IMR-90 (cell line): Measurements from ENCODE around the gene TXNDC12. TPM values are rescaled to one million over a fixed set of nuclear protein-coding genes. Genes with fewer than 3 reads are reported as not detected.

Experiments used
- ATAC-seq: fragments of 200-7000 bp; cut with Tn5 transposase; 2 replicates; pipeline ENCODE4 v1.9.1; 2020; ENCODE audit warnings: low read depth, mild to moderate bottlenecking, moderate library complexity
- BruUV-seq: library from RNA; stranded (reverse); fragments of 400-500 nt; replicated peaks from 2 replicates; lab custom pipeline; 2021; lab: Mats Ljungman, UMichigan
- CTCF ChIA-PET: fragments of 300-600 bp; formaldehyde crosslinking; extraction: SDS; loops from one replicate; lab custom pipeline; 2021; ENCODE audit warnings: antibody characterized with exemption; lab: Yijun Ruan, JAX
- POLR2A ChIA-PET: fragments of 300-600 bp; sonication (Branson Sonifier 250); formaldehyde crosslinking; loops from one replicate; lab custom pipeline; 2022; ENCODE audit warnings: antibody characterized with exemption; ENCODE audit not compliant: unreplicated experiment; lab: Charles Lee
- DNase-seq: peaks from one replicate; pipeline ENCODE4 v3.0.0; 2013
- H2AFZ ChIP-seq: replicated peaks from 2 replicates; pipeline ENCODE3; 2013; ENCODE audit warnings: low read length, mild to moderate bottlenecking; ENCODE audit not compliant: poor library complexity
- H2AK5ac ChIP-seq: 2 replicates; pipeline ENCODE4 v1.6.1; 2013; ENCODE audit warnings: low read depth, low read length, inconsistent platforms
- H2AK9ac ChIP-seq: replicated peaks from 2 replicates; pipeline ENCODE3; 2013; ENCODE audit warnings: mild to moderate bottlenecking, low read depth, low read length, moderate library complexity; ENCODE audit not compliant: poor library complexity
- H2BK120ac ChIP-seq: 2 replicates; pipeline ENCODE4 v1.6.1; 2013; ENCODE audit warnings: low read depth, low read length, inconsistent platforms
- H2BK15ac ChIP-seq: 3 replicates; pipeline ENCODE4 v1.6.1; 2013; ENCODE audit warnings: low read depth, low read length, inconsistent platforms
- H2BK20ac ChIP-seq: 2 replicates; pipeline ENCODE4 v1.6.1; 2013; ENCODE audit warnings: low read depth, mild to moderate bottlenecking, inconsistent platforms, low read length, moderate library complexity
- H2BK5ac ChIP-seq: 2 replicates; pipeline ENCODE4 v1.6.1; 2013; ENCODE audit warnings: mild to moderate bottlenecking, low read depth, low read length, inconsistent platforms; ENCODE audit not compliant: poor library complexity, severe bottlenecking
- H3K14ac ChIP-seq: replicated peaks from 2 replicates; pipeline ENCODE4 v1.6.1; 2013; ENCODE audit warnings: low read depth, low read length, inconsistent platforms
- H3K18ac ChIP-seq: 2 replicates; pipeline ENCODE4 v1.6.1; 2013; ENCODE audit warnings: low read depth, low read length, control low read depth
- H3K23ac ChIP-seq: 2 replicates; pipeline ENCODE4 v1.6.1; 2013; ENCODE audit warnings: low read depth, low read length, inconsistent platforms
- H3K27ac ChIP-seq: 2 replicates; pipeline ENCODE4 v1.5.1; 2013; ENCODE audit warnings: mild to moderate bottlenecking, control low read depth, low read length; ENCODE audit not compliant: insufficient read depth
- H3K27me3 ChIP-seq: 2 replicates; pipeline ENCODE4 v1.6.1; 2013; ENCODE audit warnings: low read length; ENCODE audit not compliant: control insufficient read depth, insufficient read depth
- H3K36me3 ChIP-seq: 2 replicates; pipeline ENCODE4 v1.6.1; 2013; ENCODE audit warnings: low read length, mixed read lengths; ENCODE audit not compliant: control insufficient read depth, insufficient read depth
- H3K4ac ChIP-seq: 2 replicates; pipeline ENCODE4 v1.6.1; 2013; ENCODE audit warnings: low read depth, low read length, inconsistent platforms
- H3K4me1 ChIP-seq: 2 replicates; pipeline ENCODE4 v1.6.1; 2013; ENCODE audit warnings: low read length, mixed read lengths; ENCODE audit not compliant: control insufficient read depth, insufficient read depth
- H3K4me2 ChIP-seq: 2 replicates; pipeline ENCODE4 v1.6.1; 2013; ENCODE audit warnings: low read depth, mild to moderate bottlenecking, control low read depth, low read length, moderate library complexity
- H3K4me3 ChIP-seq: 2 replicates; pipeline ENCODE4 v1.5.1; 2013; ENCODE audit warnings: low read depth, mild to moderate bottlenecking, control low read depth, low read length, moderate library complexity; ENCODE audit not compliant: insufficient read depth
- H3K56ac ChIP-seq: 2 replicates; pipeline ENCODE4 v1.6.1; 2013; ENCODE audit warnings: low read length, inconsistent platforms; ENCODE audit not compliant: insufficient read depth; ENCODE audit errors: extremely low read depth
- H3K79me1 ChIP-seq, 2 experiments: 2 replicates each; pipeline ENCODE4 v1.6.1; 2013; ENCODE audit warnings: low read length in 2 of 2, inconsistent platforms in 1 of 2, low read depth in 1 of 2
- H3K9ac ChIP-seq: 2 replicates; pipeline ENCODE4 v1.6.1; 2013; ENCODE audit warnings: low read depth, low read length, control low read depth
- H3K9me1 ChIP-seq: 2 replicates; pipeline ENCODE4 v1.6.1; 2013; ENCODE audit warnings: low read length, inconsistent platforms; ENCODE audit not compliant: insufficient read depth
- H3K9me3 ChIP-seq: 2 replicates; pipeline ENCODE4 v1.6.1; 2013; ENCODE audit warnings: low read length; ENCODE audit not compliant: control insufficient read depth, insufficient read depth
- H4K20me1 ChIP-seq: 2 replicates; pipeline ENCODE4 v1.6.1; 2013; ENCODE audit warnings: low read length, inconsistent platforms; ENCODE audit not compliant: insufficient read depth
- H4K5ac ChIP-seq: 2 replicates; pipeline ENCODE4 v1.6.1; 2013; ENCODE audit warnings: mild to moderate bottlenecking, low read depth, low read length, control low read depth
- H4K8ac ChIP-seq, 2 experiments: 2 replicates each; pipeline ENCODE4 v1.6.1; 2013; ENCODE audit warnings: low read depth in 2 of 2, low read length in 2 of 2, control low read depth in 1 of 2, inconsistent platforms in 1 of 2
- H4K91ac ChIP-seq: 2 replicates; pipeline ENCODE4 v1.6.1; 2013; ENCODE audit warnings: low read depth, low read length, inconsistent platforms; ENCODE audit not compliant: insufficient read depth
- BHLHE40 ChIP-seq: fragments of 150-350 bp; IDR thresholded peaks from 2 replicates; pipeline ENCODE4 v1.6.1; 2016; ENCODE audit warnings: mild to moderate bottlenecking, low read depth, low read length
- CEBPB ChIP-seq: IDR thresholded peaks from 2 replicates; pipeline ENCODE4 v1.6.1; 2012; ENCODE audit warnings: low read depth, low read length, improper control_type of control experiment
- FOS ChIP-seq: fragments of 150-350 bp; IDR thresholded peaks from 2 replicates; pipeline ENCODE4 v1.6.1; 2016; ENCODE audit warnings: low read depth, low read length
- MAFK ChIP-seq: IDR thresholded peaks from 2 replicates; pipeline ENCODE4 v1.6.1; 2012; ENCODE audit warnings: low read depth, low read length, improper control_type of control experiment
- MAZ ChIP-seq: IDR thresholded peaks from 2 replicates; pipeline ENCODE4 v1.6.1; 2012; ENCODE audit warnings: low read depth, mild to moderate bottlenecking, low read length, improper control_type of control experiment, moderate library complexity, borderline replicate concordance
- MXI1 ChIP-seq: IDR thresholded peaks from 2 replicates; pipeline ENCODE4 v1.6.1; 2012; ENCODE audit warnings: low read depth, mild to moderate bottlenecking, low read length, moderate library complexity, borderline replicate concordance
- NFE2L2 ChIP-seq: fragments of 150-350 bp; IDR thresholded peaks from 2 replicates; pipeline ENCODE4 v1.6.1; 2016; ENCODE audit warnings: low read depth, mild to moderate bottlenecking, low read length
- POLR2A ChIP-seq: IDR thresholded peaks from 2 replicates; pipeline ENCODE4 v1.6.1; 2012; ENCODE audit warnings: mild to moderate bottlenecking, low read depth, low read length
- RAD21 ChIP-seq: IDR thresholded peaks from 2 replicates; pipeline ENCODE4 v1.6.1; 2012; ENCODE audit warnings: low read length, improper control_type of control experiment
- RCOR1 ChIP-seq: IDR thresholded peaks from 2 replicates; pipeline ENCODE4 v1.6.1; 2012; ENCODE audit warnings: mild to moderate bottlenecking, low read length, improper control_type of control experiment; ENCODE audit not compliant: insufficient replicate concordance
- RFX5 ChIP-seq: IDR thresholded peaks from 2 replicates; pipeline ENCODE4 v1.8.0; 2012; ENCODE audit warnings: low read depth, mild to moderate bottlenecking, low read length, moderate library complexity
- SMC3 ChIP-seq: fragments of 150-350 bp; IDR thresholded peaks from 2 replicates; pipeline ENCODE4 v1.6.1; 2016; ENCODE audit warnings: low read depth, mild to moderate bottlenecking, antibody characterized with exemption, low read length, moderate library complexity
- dilution Hi-C: fragments of 300-500 bp; cut with HindIII; formaldehyde crosslinking; loops from one replicate; pipeline ENCODE4 v1.14.3; 2018; ENCODE audit warnings: low sequenced_read_pairs; ENCODE audit not compliant: unreplicated experiment
- in situ Hi-C: fragments of 300-500 bp; cut with MboI; formaldehyde crosslinking; loops from 3 replicates; pipeline ENCODE4 v1.14.3; 2019; ENCODE audit warnings: low sequenced_read_pairs, inconsistent platforms, mixed read lengths
- intact Hi-C: fragments of 100-400 bp; cut with micrococcal nuclease; formaldehyde crosslinking; loops from 2 replicates; pipeline ENCODE4 v1.10.0; 2022
- polyA plus RNA-seq, 3 experiments: library from polyadenylated mRNA; depleted of rRNA; stranded (reverse); fragments of >200 nt; gene quantifications; 2 replicates each; pipeline ENCODE4 v1.2.3, GENCODE V29; 2012; ENCODE audit warnings: low replicate concordance in 1 of 3
- total RNA-seq: library from RNA; depleted of rRNA; stranded (reverse); fragments of >200 nt; gene quantifications from 2 replicates; pipeline ENCODE4 v1.2.3, GENCODE V29; 2012
- TF ChIP-seq, protein P1 (sequence below): fragments of 150-350 bp; IDR thresholded peaks from 2 replicates; pipeline ENCODE4 v1.6.1; 2017; ENCODE audit warnings: mild to moderate bottlenecking, antibody characterized with exemption, low read length, low read depth
- TF ChIP-seq, protein P2 (sequence below): conservative IDR thresholded peaks from 2 replicates; pipeline ENCODE4 v1.5.1; 2012; ENCODE audit warnings: mild to moderate bottlenecking, low read depth, low read length, improper control_type of control experiment

TXNDC12 gene
- total and polyA plus RNA-seq, 2 of the 4 experiments (the other 2 are of a cell fraction), result 24.4 to 29.9 TPM

DNA sequence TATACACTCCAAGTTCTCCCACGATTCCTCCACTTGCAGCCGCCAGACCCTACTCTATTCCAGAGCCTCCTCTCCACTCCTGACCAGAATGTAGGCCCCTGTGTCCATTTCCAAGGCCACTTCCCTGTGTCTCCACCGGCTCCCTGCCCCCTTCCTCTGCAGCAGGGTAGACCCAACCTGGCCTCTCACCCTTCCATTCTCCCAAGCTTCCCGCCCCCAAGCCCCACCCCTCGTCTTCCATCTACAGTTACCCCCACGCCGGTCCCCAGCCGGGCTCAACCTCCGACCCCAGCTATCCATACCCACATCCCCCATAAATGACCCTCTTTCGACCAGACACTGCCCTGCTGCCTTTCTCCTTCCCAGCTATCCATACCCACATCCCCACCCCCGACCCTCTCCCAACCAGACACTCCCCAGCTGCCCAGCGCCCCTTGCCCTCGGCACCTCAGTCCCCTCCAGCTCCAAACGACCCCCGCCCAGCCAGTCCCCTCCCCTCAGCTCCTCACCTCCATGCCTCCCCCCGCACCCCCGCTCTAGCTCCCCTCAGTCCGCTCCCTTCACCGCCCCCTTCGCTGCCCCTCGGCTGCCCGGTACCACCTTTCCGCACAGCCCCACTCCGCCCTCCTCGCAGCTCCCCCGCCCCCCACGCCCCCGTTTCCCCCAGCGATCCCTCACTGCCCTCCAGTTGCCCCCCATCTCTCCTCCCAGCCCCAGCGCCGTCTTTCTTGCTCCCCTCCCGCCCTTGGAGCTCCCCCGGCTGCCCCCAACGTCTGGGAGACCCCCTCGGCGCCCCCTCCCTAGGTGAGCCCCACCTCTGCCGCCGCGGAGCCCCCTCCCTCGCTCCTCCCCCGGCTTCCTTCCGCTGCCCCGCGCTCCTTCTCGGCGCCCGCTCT lies 65.2 kb downstream of the TXNDC12 start (continued):
- TF ChIP-seq RAD21, result no peak
- no peak for TF ChIP-seq NFE2L2
- no peak for TF ChIP-seq MAZ

DNA sequence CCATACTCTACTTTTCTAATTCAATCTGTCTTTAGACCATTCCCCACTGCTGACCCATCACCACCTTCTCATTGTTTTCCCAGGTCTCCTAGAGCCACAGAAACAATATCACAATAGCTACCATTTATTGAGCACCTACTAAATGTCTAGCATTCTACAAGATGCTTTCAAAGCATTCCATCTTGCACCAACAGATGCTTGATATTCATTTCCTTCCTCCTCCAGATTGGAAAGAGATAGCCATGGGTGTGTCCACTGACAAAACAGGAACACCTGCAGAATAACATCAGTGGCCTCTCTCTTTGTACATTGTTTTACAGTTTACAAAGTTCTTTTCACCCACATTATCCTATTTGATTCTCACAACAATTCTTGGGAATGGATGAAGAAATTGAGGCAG lies 66.7 kb downstream of the TXNDC12 start:
- H3K27me3 ChIP-seq, result no peaks in the 10 kb centered on the region; the same call in 1 of the 2 replicates
- in situ Hi-C loops, result no loop called here
- peaks cover 2% of the 10 kb centered on the region; the same call in 1 of the 2 replicates for H4K20me1 ChIP-seq
- peaks cover 26 to 60% of the 10 kb centered on the region in 2 experiments for H3K79me1 ChIP-seq
- H3K56ac ChIP-seq, result no peak overlapping the region
- no peak overlapping the region for H2AK5ac ChIP-seq
- H2BK20ac ChIP-seq, result no peak overlapping the region
- H2AFZ ChIP-seq, result no peak overlapping the region
- H3K4me2 ChIP-seq, result peak overlapping the region; percentile 54; the same call in 1 of the 2 replicates
- peak overlapping the region in 1 of 2 experiments; percentile 15; a peak in 1 of 4 replicates for H4K8ac ChIP-seq
- no peak overlapping the region for H3K18ac ChIP-seq
- no peak for DNase-seq
- ChIA-PET CTCF (no interaction called here), POLR2A (interaction anchor here (0.6 kb wide), 1 partner anchor 16 kb away, joined by 4 read pairs; no protein-coding TSS in a partner anchor)
- H2AK9ac ChIP-seq, result no peak overlapping the region
- no peak overlapping the region for H4K91ac ChIP-seq
- no peak overlapping the region for H3K4ac ChIP-seq
- peaks cover 4% of the 10 kb centered on the region for H3K4me1 ChIP-seq
- no TSS peak for BruUV-seq
- no peak overlapping the region for H3K9ac ChIP-seq
- ATAC-seq, result no peak
- no peak overlapping the region for H2BK120ac ChIP-seq
- no peak overlapping the region for H2BK5ac ChIP-seq
- no peak overlapping the region for H4K5ac ChIP-seq
- H3K9me3 ChIP-seq, result no peaks in the 10 kb centered on the region
- no peak overlapping the region for H3K27ac ChIP-seq
- H2BK15ac ChIP-seq, result no peak overlapping the region
- no peak overlapping the region for H3K4me3 ChIP-seq
- peaks cover 2% of the 10 kb centered on the region; the same call in 1 of the 2 replicates for H3K36me3 ChIP-seq
- 0 out of 2 replicates have a peak overlapping the region, but pooled peaks have one; percentile 45 for H3K14ac ChIP-seq
- H3K23ac ChIP-seq, result peak overlapping the region; percentile 76; the same call in 1 of the 2 replicates
- dilution Hi-C loops, result no loop called here
- peaks cover 26% of the 10 kb centered on the region for H3K9me1 ChIP-seq
- intact Hi-C loops, result no loop called here
- TF ChIP-seq MAFK, result no peak
- no peak for TF ChIP-seq RFX5
- TF ChIP-seq RCOR1, result no peak
- TF ChIP-seq SMC3, result no peak
- no peak for TF ChIP-seq NFE2L2
- TF ChIP-seq, protein P1, sequence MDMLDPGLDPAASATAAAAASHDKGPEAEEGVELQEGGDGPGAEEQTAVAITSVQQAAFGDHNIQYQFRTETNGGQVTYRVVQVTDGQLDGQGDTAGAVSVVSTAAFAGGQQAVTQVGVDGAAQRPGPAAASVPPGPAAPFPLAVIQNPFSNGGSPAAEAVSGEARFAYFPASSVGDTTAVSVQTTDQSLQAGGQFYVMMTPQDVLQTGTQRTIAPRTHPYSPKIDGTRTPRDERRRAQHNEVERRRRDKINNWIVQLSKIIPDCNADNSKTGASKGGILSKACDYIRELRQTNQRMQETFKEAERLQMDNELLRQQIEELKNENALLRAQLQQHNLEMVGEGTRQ, result no peak
- no peak for TF ChIP-seq CEBPB
- no peak for TF ChIP-seq RAD21
- no peak for TF ChIP-seq FOS
- TF ChIP-seq, protein P2, sequence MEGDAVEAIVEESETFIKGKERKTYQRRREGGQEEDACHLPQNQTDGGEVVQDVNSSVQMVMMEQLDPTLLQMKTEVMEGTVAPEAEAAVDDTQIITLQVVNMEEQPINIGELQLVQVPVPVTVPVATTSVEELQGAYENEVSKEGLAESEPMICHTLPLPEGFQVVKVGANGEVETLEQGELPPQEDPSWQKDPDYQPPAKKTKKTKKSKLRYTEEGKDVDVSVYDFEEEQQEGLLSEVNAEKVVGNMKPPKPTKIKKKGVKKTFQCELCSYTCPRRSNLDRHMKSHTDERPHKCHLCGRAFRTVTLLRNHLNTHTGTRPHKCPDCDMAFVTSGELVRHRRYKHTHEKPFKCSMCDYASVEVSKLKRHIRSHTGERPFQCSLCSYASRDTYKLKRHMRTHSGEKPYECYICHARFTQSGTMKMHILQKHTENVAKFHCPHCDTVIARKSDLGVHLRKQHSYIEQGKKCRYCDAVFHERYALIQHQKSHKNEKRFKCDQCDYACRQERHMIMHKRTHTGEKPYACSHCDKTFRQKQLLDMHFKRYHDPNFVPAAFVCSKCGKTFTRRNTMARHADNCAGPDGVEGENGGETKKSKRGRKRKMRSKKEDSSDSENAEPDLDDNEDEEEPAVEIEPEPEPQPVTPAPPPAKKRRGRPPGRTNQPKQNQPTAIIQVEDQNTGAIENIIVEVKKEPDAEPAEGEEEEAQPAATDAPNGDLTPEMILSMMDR, result no peak
- TF ChIP-seq BHLHE40, result no peak
- no peak for TF ChIP-seq MAZ
- no peak for TF ChIP-seq POLR2A
- TF ChIP-seq MXI1, result no peak
